Smooth muscle cell (in vitro differentiated cells): Measurements from ENCODE around the gene RPS6KB2. TPM values are rescaled to one million over a fixed set of nuclear protein-coding genes. Genes with fewer than 3 reads are reported as not detected.

Experiments used
- DNase-seq: peaks from one replicate; lab custom pipeline; 2025; ENCODE audit not compliant: unreplicated experiment; lab: John Stamatoyannopoulos, UW
- H2AFZ ChIP-seq: fragments of 200-600 bp; sonication (generic); 2 replicates; pipeline ENCODE4 v1.6.0; 2016; ENCODE audit warnings: antibody characterized with exemption, low read depth, mild to moderate bottlenecking
- H3F3A ChIP-seq: fragments of 200-600 bp; sonication (generic); 2 replicates; pipeline ENCODE4 v1.6.0; 2017; ENCODE audit warnings: antibody characterized with exemption, low read depth
- H3K27ac ChIP-seq: fragments of 200-600 bp; sonication (generic); 2 replicates; pipeline ENCODE4 v1.5.1; 2016; ENCODE audit warnings: low read depth, mild to moderate bottlenecking
- H3K27me3 ChIP-seq: fragments of 200-600 bp; sonication (generic); 2 replicates; pipeline ENCODE4 v1.6.1; 2016; ENCODE audit warnings: low read depth, mild to moderate bottlenecking
- H3K36me3 ChIP-seq: fragments of 200-600 bp; sonication (generic); 2 replicates; pipeline ENCODE4 v1.5.1; 2016; ENCODE audit warnings: low read depth
- H3K4me1 ChIP-seq: fragments of 200-600 bp; sonication (generic); 2 replicates; pipeline ENCODE4 v1.5.1; 2016; ENCODE audit warnings: low read depth
- H3K4me2 ChIP-seq: fragments of 200-600 bp; sonication (generic); 2 replicates; pipeline ENCODE4 v1.6.0; 2016; ENCODE audit warnings: mild to moderate bottlenecking
- H3K4me3 ChIP-seq: fragments of 200-600 bp; sonication (generic); 2 replicates; pipeline ENCODE4 v1.5.1; 2016; ENCODE audit warnings: mild to moderate bottlenecking
- H3K79me2 ChIP-seq: fragments of 200-600 bp; sonication (generic); 2 replicates; pipeline ENCODE4 v1.6.0; 2016; ENCODE audit warnings: low read depth, mild to moderate bottlenecking
- H3K9ac ChIP-seq: fragments of 200-600 bp; sonication (generic); 2 replicates; pipeline ENCODE4 v1.6.0; 2016; ENCODE audit warnings: low read depth
- H3K9me3 ChIP-seq: fragments of 200-600 bp; sonication (generic); replicated peaks from 2 replicates; pipeline ENCODE4 v1.5.1; 2016; ENCODE audit warnings: low read depth
- H4K20me1 ChIP-seq: fragments of 200-600 bp; sonication (generic); 2 replicates; pipeline ENCODE4 v1.6.0; 2016; ENCODE audit warnings: low read depth
- CTCF ChIP-seq: fragments of 200-600 bp; sonication (generic); IDR thresholded peaks from 2 replicates; pipeline ENCODE4 v1.5.1; 2017; ENCODE audit warnings: borderline replicate concordance, mild to moderate bottlenecking, antibody characterized with exemption; ENCODE audit not compliant: insufficient read depth, poor library complexity, severe bottlenecking
- WGBS: methylation state at CpG from one replicate; pipeline ENCODE4 v1.1.7; 2016; ENCODE audit warnings: low lambda C conversion rate; 5-methylcytosine and 5-hydroxymethylcytosine counted together
- polyA plus RNA-seq: library from polyadenylated mRNA; unstranded; fragments of >200 nt; fragmentation: Nextera tagmentation; extraction: Ambion mirVana; gene quantifications from 2 replicates; pipeline ENCODE4 v1.2.1, GENCODE V29; 2016
- total RNA-seq: library from RNA; depleted of rRNA; stranded (reverse); fragments of >200 nt; gene quantifications from 2 replicates; pipeline ENCODE4 v1.2.3, GENCODE V29; 2014

The RPS6KB2 gene
- total and polyA plus RNA-seq, 2 experiments from 2014 or later = 66.5 to 107 TPM

- H3K27me3 ChIP-seq = peaks cover 18% of the 10 kb centered on the region
- no peak overlapping the region for H2AFZ ChIP-seq
- H3F3A ChIP-seq = no peaks in the 10 kb centered on the region
- no peak for DNase-seq
- H3K4me1 ChIP-seq = peaks cover 6% of the 10 kb centered on the region
- no peak overlapping the region for H3K4me2 ChIP-seq
- H3K27ac ChIP-seq = no peak overlapping the region
- no peaks in the 10 kb centered on the region for H4K20me1 ChIP-seq
- TF ChIP-seq CTCF = no peak
- H3K9me3 ChIP-seq = no peaks in the 10 kb centered on the region
- 84% methylated on average over 2 of the region's 2 CpGs for WGBS
- no peaks in the 10 kb centered on the region for H3K79me2 ChIP-seq
- no peak overlapping the region for H3K4me3 ChIP-seq
- no peak overlapping the region for H3K9ac ChIP-seq
- no peaks in the 10 kb centered on the region for H3K36me3 ChIP-seq
Observed at GRCh38 chr11:67413266-67413849, 14.9 kb upstream of the RPS6KB2 start.

GRCh38 chr11:67415501-67416304 lies 12.6 kb upstream of the RPS6KB2 start, which contains the start of gene CARNS1:
CARNS1 (plus strand) TSS chr11:67415678; CDS start chr11:67416200, 522 bp downstream.
- Histone ChIP-seq H2AFZ (no peak within 1 kb of the TSS), H4K20me1 (no peaks in the 10 kb centered on the region), H3K4me1 (peaks cover 8% of the 10 kb centered on the region), H3F3A (no peaks in the 10 kb centered on the region), H3K79me2 (no peaks in the 10 kb centered on the region), H3K9me3 (no peaks in the 10 kb centered on the region), H3K27ac (no peak within 1 kb of the TSS), H3K27me3 (peaks cover 18% of the 10 kb centered on the region), H3K4me2 (peak within 1 kb of the TSS; percentile 84), H3K9ac (no peak within 1 kb of the TSS), H3K4me3 (peak within 1 kb of the TSS; percentile 39), H3K36me3 (no peaks in the 10 kb centered on the region)
- 20% methylated on average over 9 of the region's 67 CpGs for WGBS
- no peak for DNase-seq
- no peak for TF ChIP-seq CTCF

- H3K4me3 ChIP-seq = no peak overlapping the region
- no peak for TF ChIP-seq CTCF
- 78% methylated on average over 21 of the region's 21 CpGs for WGBS
- H2AFZ ChIP-seq = no peak overlapping the region
- H3K27ac ChIP-seq = no peak overlapping the region
- DNase-seq = no peak
- no peaks in the 10 kb centered on the region for H3K36me3 ChIP-seq
- no peaks in the 10 kb centered on the region for H3F3A ChIP-seq
- H3K79me2 ChIP-seq = no peaks in the 10 kb centered on the region
- H3K9ac ChIP-seq = no peak overlapping the region
- peaks cover 5% of the 10 kb centered on the region for H3K4me1 ChIP-seq
- H3K9me3 ChIP-seq = no peaks in the 10 kb centered on the region
- H3K27me3 ChIP-seq = peaks cover 13% of the 10 kb centered on the region
- H3K4me2 ChIP-seq = no peak overlapping the region
- no peaks in the 10 kb centered on the region for H4K20me1 ChIP-seq
Observed at GRCh38 chr11:67416416-67417335, 11.6 kb upstream of the RPS6KB2 start.
